GM23338 (cell line): ENCODE data around the gene ZMYM4. TPM values are rescaled to one million over a fixed set of nuclear protein-coding genes. Genes with fewer than 3 reads are reported as not detected.
A peak's percentile ranks its signal among the peaks of the same experiment; 100 is the strongest.

Experiments
- ATAC-seq: fragments of 200-7000 bp; cut with Tn5 transposase; 3 replicates; pipeline ENCODE4 v1.9.1; 2020
- DNase-seq: peaks from one replicate; pipeline ENCODE4 v3.0.0-alpha.2; 2015; ENCODE audit warnings: low spot score
- H2AFZ ChIP-seq: fragments of 200-600 bp; sonication (generic); 2 replicates; pipeline ENCODE4 v1.8.0; 2016; ENCODE audit warnings: antibody characterized with exemption, mild to moderate bottlenecking, moderate library complexity
- H3F3A ChIP-seq: fragments of 200-600 bp; sonication (generic); replicated peaks from 2 replicates; pipeline ENCODE4 v1.8.0; 2017; ENCODE audit warnings: antibody characterized with exemption, mixed run types, low read depth
- H3K27ac ChIP-seq: fragments of 200-600 bp; sonication (generic); 2 replicates; pipeline ENCODE4 v1.6.1; 2016; ENCODE audit warnings: low read depth
- H3K27me3 ChIP-seq: fragments of 200-600 bp; sonication (generic); 2 replicates; pipeline ENCODE4 v1.8.0; 2016; ENCODE audit warnings: mild to moderate bottlenecking, mixed run types, moderate library complexity; ENCODE audit not compliant: insufficient read depth
- H3K36me3 ChIP-seq: fragments of 200-600 bp; sonication (generic); 2 replicates; pipeline ENCODE4 v1.8.0; 2016; ENCODE audit warnings: mild to moderate bottlenecking; ENCODE audit not compliant: insufficient read depth
- H3K4me1 ChIP-seq: fragments of 200-600 bp; sonication (generic); 2 replicates; pipeline ENCODE4 v1.8.0; 2016; ENCODE audit warnings: mild to moderate bottlenecking, moderate library complexity; ENCODE audit not compliant: insufficient read depth
- H3K4me2 ChIP-seq: fragments of 200-600 bp; sonication (generic); 2 replicates; pipeline ENCODE4 v1.7.1; 2017; ENCODE audit warnings: mixed run types
- H3K4me3 ChIP-seq: fragments of 200-600 bp; sonication (generic); 2 replicates; pipeline ENCODE4 v1.6.1; 2016; ENCODE audit warnings: mixed run types
- H3K79me2 ChIP-seq: fragments of 200-600 bp; sonication (generic); replicated peaks from 2 replicates; pipeline ENCODE4 v1.8.0; 2017; ENCODE audit warnings: mild to moderate bottlenecking; ENCODE audit not compliant: insufficient read depth
- H3K9me2 ChIP-seq: fragments of 200-600 bp; sonication (generic); 2 replicates; pipeline ENCODE4 v1.8.0; 2017; ENCODE audit not compliant: insufficient read depth
- H4K20me1 ChIP-seq: fragments of 200-600 bp; sonication (generic); replicated peaks from 2 replicates; pipeline ENCODE4 v1.8.0; 2017; ENCODE audit warnings: mild to moderate bottlenecking; ENCODE audit not compliant: insufficient read depth
- H3K27ac Mint-ChIP-seq: 2 replicates; pipeline ENCODE4 v1.8.0; 2020; ENCODE audit warnings: inconsistent platforms, mild to moderate bottlenecking, moderate library complexity, mixed read lengths
- H3K27me3 Mint-ChIP-seq: 3 replicates; pipeline ENCODE4 v1.8.0; 2022; ENCODE audit warnings: low read depth, mild to moderate bottlenecking, moderate library complexity, mixed read lengths, inconsistent platforms; ENCODE audit not compliant: insufficient read depth, poor library complexity
- H3K36me3 Mint-ChIP-seq: 3 replicates; pipeline ENCODE4 v1.8.0; 2021; ENCODE audit warnings: low read depth, mild to moderate bottlenecking, inconsistent platforms, moderate library complexity, mixed read lengths
- H3K4me1 Mint-ChIP-seq: 3 replicates; pipeline ENCODE4 v1.8.0; 2020; ENCODE audit warnings: mild to moderate bottlenecking, inconsistent platforms, mixed read lengths
- H3K4me3 Mint-ChIP-seq: 3 replicates; pipeline ENCODE4 v1.8.0; 2021; ENCODE audit warnings: moderate library complexity, mild to moderate bottlenecking, inconsistent platforms, mixed read lengths
- H3K9me3 Mint-ChIP-seq: 3 replicates; pipeline ENCODE4 v1.8.0; 2020; ENCODE audit warnings: moderate library complexity, mild to moderate bottlenecking, inconsistent platforms, mixed read lengths
- CREB1 ChIP-seq: fragments of 250-450 bp; sonication (Bioruptor Pico); IDR thresholded peaks from 2 replicates; pipeline ENCODE4 v1.5.0; 2020; ENCODE audit warnings: low read depth, mild to moderate bottlenecking, moderate library complexity
- EZH2 ChIP-seq: fragments of 200-600 bp; sonication (generic); IDR thresholded peaks from one replicate; pipeline ENCODE4 v1.8.0; 2017; ENCODE audit warnings: antibody characterized with exemption, mild to moderate bottlenecking, low read depth; ENCODE audit not compliant: unreplicated experiment
- JUNB ChIP-seq: IDR thresholded peaks from one replicate; pipeline ENCODE4 v1.6.1; 2016; ENCODE audit warnings: antibody characterized with exemption; ENCODE audit not compliant: unreplicated experiment
- NANOG ChIP-seq: IDR thresholded peaks from 2 replicates; pipeline ENCODE4 v1.6.1; 2016; ENCODE audit warnings: antibody characterized with exemption, borderline replicate concordance
- POLR2AphosphoS5 ChIP-seq: IDR thresholded peaks from 2 replicates; pipeline ENCODE4 v1.6.1; 2016; ENCODE audit warnings: antibody characterized with exemption, low read depth
- ZNF331 ChIP-seq: fragments of 250-450 bp; sonication (Bioruptor Pico); IDR thresholded peaks from 2 replicates; pipeline ENCODE4 v1.5.0; 2020; ENCODE audit warnings: low read depth, mild to moderate bottlenecking, moderate library complexity
- ZNF462 ChIP-seq: fragments of 250-450 bp; sonication (Bioruptor Pico); IDR thresholded peaks from 2 replicates; pipeline ENCODE4 v1.5.0; 2020; ENCODE audit warnings: mild to moderate bottlenecking, moderate library complexity
- polyA plus RNA-seq: library from polyadenylated mRNA; unstranded; fragments of >200 nt; fragmentation: Nextera tagmentation; extraction: Ambion mirVana; gene quantifications from 2 replicates; pipeline ENCODE4 v1.2.1, GENCODE V29; 2016
- total RNA-seq: library from RNA; depleted of rRNA; stranded (reverse); fragments of >200 nt; shearing (Covaris generic); gene quantifications from 2 replicates; pipeline ENCODE4 v1.2.3, GENCODE V29; 2014
- TF ChIP-seq, protein P1 (sequence below): IDR thresholded peaks from one replicate; pipeline ENCODE4 v1.6.1; 2018; ENCODE audit warnings: antibody characterized with exemption; ENCODE audit not compliant: unreplicated experiment
- TF ChIP-seq, protein P2 (sequence below), 2 experiments: fragments of 200-600 bp in 1 of 2; sonication (generic) in 1 of 2; conservative IDR thresholded peaks; 2 replicates each; pipeline versions ENCODE4 v1.5.1 to v1.6.1; 2016 to 2017; ENCODE audit warnings: antibody characterized with exemption in 2 of 2, low read depth in 2 of 2, mild to moderate bottlenecking in 2 of 2, moderate library complexity in 1 of 2

Gene ZMYM4
- total and polyA plus RNA-seq, 2 experiments from 2014 or later = 65.4 to 68.5 TPM

- TF ChIP-seq, protein P1, sequence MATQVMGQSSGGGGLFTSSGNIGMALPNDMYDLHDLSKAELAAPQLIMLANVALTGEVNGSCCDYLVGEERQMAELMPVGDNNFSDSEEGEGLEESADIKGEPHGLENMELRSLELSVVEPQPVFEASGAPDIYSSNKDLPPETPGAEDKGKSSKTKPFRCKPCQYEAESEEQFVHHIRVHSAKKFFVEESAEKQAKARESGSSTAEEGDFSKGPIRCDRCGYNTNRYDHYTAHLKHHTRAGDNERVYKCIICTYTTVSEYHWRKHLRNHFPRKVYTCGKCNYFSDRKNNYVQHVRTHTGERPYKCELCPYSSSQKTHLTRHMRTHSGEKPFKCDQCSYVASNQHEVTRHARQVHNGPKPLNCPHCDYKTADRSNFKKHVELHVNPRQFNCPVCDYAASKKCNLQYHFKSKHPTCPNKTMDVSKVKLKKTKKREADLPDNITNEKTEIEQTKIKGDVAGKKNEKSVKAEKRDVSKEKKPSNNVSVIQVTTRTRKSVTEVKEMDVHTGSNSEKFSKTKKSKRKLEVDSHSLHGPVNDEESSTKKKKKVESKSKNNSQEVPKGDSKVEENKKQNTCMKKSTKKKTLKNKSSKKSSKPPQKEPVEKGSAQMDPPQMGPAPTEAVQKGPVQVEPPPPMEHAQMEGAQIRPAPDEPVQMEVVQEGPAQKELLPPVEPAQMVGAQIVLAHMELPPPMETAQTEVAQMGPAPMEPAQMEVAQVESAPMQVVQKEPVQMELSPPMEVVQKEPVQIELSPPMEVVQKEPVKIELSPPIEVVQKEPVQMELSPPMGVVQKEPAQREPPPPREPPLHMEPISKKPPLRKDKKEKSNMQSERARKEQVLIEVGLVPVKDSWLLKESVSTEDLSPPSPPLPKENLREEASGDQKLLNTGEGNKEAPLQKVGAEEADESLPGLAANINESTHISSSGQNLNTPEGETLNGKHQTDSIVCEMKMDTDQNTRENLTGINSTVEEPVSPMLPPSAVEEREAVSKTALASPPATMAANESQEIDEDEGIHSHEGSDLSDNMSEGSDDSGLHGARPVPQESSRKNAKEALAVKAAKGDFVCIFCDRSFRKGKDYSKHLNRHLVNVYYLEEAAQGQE = no peak
- TF ChIP-seq EZH2 = no peak
- TF ChIP-seq JUNB = no peak
These were observed 197.6 kb downstream of the ZMYM4 start (continued) for GRCh38 chr1:35466120-35466519.

DNA sequence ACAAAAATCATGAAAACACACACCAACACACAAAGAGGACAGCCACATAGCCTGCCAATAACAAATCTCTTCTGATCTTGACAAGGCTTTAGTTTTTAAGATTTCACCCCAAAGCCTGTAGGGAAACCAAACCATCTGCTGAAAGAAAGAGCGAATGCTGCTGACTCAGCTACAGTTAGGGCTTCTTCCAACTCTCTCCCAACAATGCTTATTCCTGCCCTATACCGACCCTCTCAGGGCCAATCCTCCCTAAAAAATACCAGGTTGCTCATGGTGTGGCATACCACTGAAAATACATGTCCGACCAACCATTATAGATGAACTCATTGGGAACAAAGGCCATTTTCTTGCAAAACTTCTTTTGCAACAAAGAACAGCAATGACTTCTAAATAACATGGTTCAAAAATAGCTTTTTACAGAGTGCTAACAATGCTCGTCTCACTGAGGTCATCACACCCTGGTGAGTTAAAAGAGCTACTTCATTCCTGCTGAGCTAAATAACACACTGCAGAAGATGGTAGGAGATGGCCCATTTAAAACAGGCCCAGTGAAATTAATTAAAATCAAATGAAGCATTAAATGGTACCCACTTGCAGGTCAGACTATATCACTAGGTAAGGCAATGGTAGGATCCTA, 202.6 kb downstream of the ZMYM4 start:
- Mint-ChIP-seq H3K27me3 (no peaks in the 10 kb centered on the region), H3K4me3 (no peak overlapping the region), H3K36me3 (peaks cover 52% of the 10 kb centered on the region), H3K4me1 (peaks cover 10% of the 10 kb centered on the region; the same call in 2 of the 3 replicates), H3K9me3 (peaks cover 4% of the 10 kb centered on the region), H3K27ac (peak overlapping the region; percentile 92)
- ATAC-seq (peak; percentile 82), DNase-seq (peak; percentile 6)
- TF ChIP-seq ZNF331 (CRISPR knock-in tag) (no peak), NANOG (no peak), CREB1 (CRISPR knock-in tag) (no peak), POLR2AphosphoS5 (no peak), JUNB (no peak), ZNF462 (CRISPR knock-in tag) (no peak)
- TF ChIP-seq, protein P2, sequence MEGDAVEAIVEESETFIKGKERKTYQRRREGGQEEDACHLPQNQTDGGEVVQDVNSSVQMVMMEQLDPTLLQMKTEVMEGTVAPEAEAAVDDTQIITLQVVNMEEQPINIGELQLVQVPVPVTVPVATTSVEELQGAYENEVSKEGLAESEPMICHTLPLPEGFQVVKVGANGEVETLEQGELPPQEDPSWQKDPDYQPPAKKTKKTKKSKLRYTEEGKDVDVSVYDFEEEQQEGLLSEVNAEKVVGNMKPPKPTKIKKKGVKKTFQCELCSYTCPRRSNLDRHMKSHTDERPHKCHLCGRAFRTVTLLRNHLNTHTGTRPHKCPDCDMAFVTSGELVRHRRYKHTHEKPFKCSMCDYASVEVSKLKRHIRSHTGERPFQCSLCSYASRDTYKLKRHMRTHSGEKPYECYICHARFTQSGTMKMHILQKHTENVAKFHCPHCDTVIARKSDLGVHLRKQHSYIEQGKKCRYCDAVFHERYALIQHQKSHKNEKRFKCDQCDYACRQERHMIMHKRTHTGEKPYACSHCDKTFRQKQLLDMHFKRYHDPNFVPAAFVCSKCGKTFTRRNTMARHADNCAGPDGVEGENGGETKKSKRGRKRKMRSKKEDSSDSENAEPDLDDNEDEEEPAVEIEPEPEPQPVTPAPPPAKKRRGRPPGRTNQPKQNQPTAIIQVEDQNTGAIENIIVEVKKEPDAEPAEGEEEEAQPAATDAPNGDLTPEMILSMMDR (conservative IDR thresholded peaks at IDR 0.05; ENCODE audit: low read depth in 2 of 2) = no peak
- TF ChIP-seq, protein P1 = no peak
- Histone ChIP-seq H3K36me3 (peaks cover 23% of the 10 kb centered on the region), H3K79me2 (no peaks in the 10 kb centered on the region), H2AFZ (no peak overlapping the region), H3K27ac (peak overlapping the region; percentile 10; the same call in 1 of the 2 replicates), H4K20me1 (no peaks in the 10 kb centered on the region; the same call in none of the 2 replicates), H3K4me3 (no peak overlapping the region), H3K4me1 (no peaks in the 10 kb centered on the region; the same call in 1 of the 2 replicates), H3K4me2 (no peak overlapping the region), H3K27me3 (no peaks in the 10 kb centered on the region), H3F3A (no peaks in the 10 kb centered on the region), H3K9me2 (peaks cover 3% of the 10 kb centered on the region; the same call in 1 of the 2 replicates)
